ENCODE results near the gene SLC16A2. TPM values are rescaled to one million over a fixed set of nuclear protein-coding genes. Genes with fewer than 3 reads are reported as not detected.

The SLC16A2 gene
- total RNA-seq, 1 experiment from 2014 or later: 6.6 TPM

- peak; percentile 11 for DNase-seq (ENCODE audit: low spot score)
Measured at GRCh38 chrX:74535408-74536151, 114.3 kb downstream of the SLC16A2 start.

- no peak for DNase-seq (ENCODE audit: low spot score)
Measured at GRCh38 chrX:74536152-74536831, 115.0 kb downstream of the SLC16A2 start.

GRCh38 chrX:74536832-74537371 is 115.6 kb downstream of the SLC16A2 start:
- DNase-seq (ENCODE audit: low spot score): no peak

GRCh38 chrX:74540635-74541249 is 119.4 kb downstream of the SLC16A2 start:
- DNase-seq (ENCODE audit: low spot score): no peak

- no peak for DNase-seq (ENCODE audit: low spot score)
Measured at GRCh38 chrX:74545880-74546523, 124.7 kb downstream of the SLC16A2 start.

GRCh38 chrX:74546984-74547383 is 125.7 kb downstream of the SLC16A2 start:
- no peak for DNase-seq (ENCODE audit: low spot score)

GRCh38 chrX:74550295-74550802 is 129.1 kb downstream of the SLC16A2 start:
- DNase-seq (ENCODE audit: low spot score): peak; percentile 76

GRCh38 chrX:74551934-74552333 is 130.6 kb downstream of the SLC16A2 start:
- no peak for DNase-seq (ENCODE audit: low spot score)

GRCh38 chrX:74557378-74557777 is 136.1 kb downstream of the SLC16A2 start:
- DNase-seq (ENCODE audit: low spot score): no peak

- no peak for DNase-seq (ENCODE audit: low spot score)
Measured at GRCh38 chrX:74578137-74578536, 156.8 kb downstream of the SLC16A2 start.

- DNase-seq (ENCODE audit: low spot score): no peak
Measured at GRCh38 chrX:74579597-74580198, 158.4 kb downstream of the SLC16A2 start.

Other genes starting within 250 kb of the SLC16A2 start
- gene ZCCHC13, start 117.3 kb upstream of the SLC16A2 start, total RNA-seq (2014; rRNA removed; shearing (Covaris generic)): not detected in 2 replicates
- 53.3 and 59.2 TPM in 2 replicates for gene RLIM, start 193.1 kb downstream of the SLC16A2 start, total RNA-seq (2014; rRNA removed; shearing (Covaris generic))